Measurements from ENCODE around the gene EPHB1.

The EPHB1 gene

GRCh38 chr3:134887536-134887935 is 92.5 kb downstream of the EPHB1 start:
- no peak for DNase-seq

GRCh38 chr3:134892326-134892725 is 97.3 kb downstream of the EPHB1 start:
- no peak for DNase-seq

- DNase-seq = no peak
These were observed 97.7 kb downstream of the EPHB1 start for GRCh38 chr3:134892761-134893160.

- no peak for DNase-seq
These were observed 99.5 kb downstream of the EPHB1 start for GRCh38 chr3:134894533-134894932.

- DNase-seq = no peak
These were observed 100.1 kb downstream of the EPHB1 start for GRCh38 chr3:134895181-134895580.

- no peak for DNase-seq
These were observed 101.1 kb downstream of the EPHB1 start for GRCh38 chr3:134896141-134896540.

- no peak for DNase-seq
These were observed 101.6 kb downstream of the EPHB1 start for GRCh38 chr3:134896696-134897095.

GRCh38 chr3:134897391-134898141 is 102.5 kb downstream of the EPHB1 start:
- no peak for DNase-seq

- DNase-seq = no peak
These were observed 103.2 kb downstream of the EPHB1 start for GRCh38 chr3:134898181-134898754.

- DNase-seq = no peak
These were observed 104.7 kb downstream of the EPHB1 start for GRCh38 chr3:134899786-134900185.

GRCh38 chr3:134900482-134900881 is 105.4 kb downstream of the EPHB1 start:
- no peak for DNase-seq

- DNase-seq = no peak
These were observed 106.4 kb downstream of the EPHB1 start for GRCh38 chr3:134901461-134901860.

- DNase-seq = no peak
These were observed 108.8 kb downstream of the EPHB1 start for GRCh38 chr3:134903837-134904236.

- DNase-seq = peak; percentile 56
These were observed 109.2 kb downstream of the EPHB1 start for GRCh38 chr3:134904241-134904771.

- DNase-seq = peak; percentile 62
These were observed 110.0 kb downstream of the EPHB1 start for GRCh38 chr3:134904776-134905646.

- no peak for DNase-seq
These were observed 110.5 kb downstream of the EPHB1 start for GRCh38 chr3:134905647-134905935.

GRCh38 chr3:134908271-134908670 is 113.2 kb downstream of the EPHB1 start:
- DNase-seq = no peak

- DNase-seq = no peak
These were observed 115.0 kb downstream of the EPHB1 start for GRCh38 chr3:134910026-134910425.

GRCh38 chr3:134911586-134912548 is 116.8 kb downstream of the EPHB1 start:
- peak; percentile 93 for DNase-seq

GRCh38 chr3:134916276-134916961 is 121.4 kb downstream of the EPHB1 start:
- no peak for DNase-seq

GRCh38 chr3:134917631-134918030 is 122.6 kb downstream of the EPHB1 start:
- DNase-seq = no peak

- no peak for DNase-seq
These were observed 123.4 kb downstream of the EPHB1 start for GRCh38 chr3:134918441-134918840.
